ENCODE results near the gene AIFM3. TPM values are rescaled to one million over a fixed set of nuclear protein-coding genes. Genes with fewer than 3 reads are reported as not detected.

The AIFM3 gene
- total RNA-seq, 4 donors from 2014 or later = 0.11 to 2.0 (median 0.80) TPM

DNA sequence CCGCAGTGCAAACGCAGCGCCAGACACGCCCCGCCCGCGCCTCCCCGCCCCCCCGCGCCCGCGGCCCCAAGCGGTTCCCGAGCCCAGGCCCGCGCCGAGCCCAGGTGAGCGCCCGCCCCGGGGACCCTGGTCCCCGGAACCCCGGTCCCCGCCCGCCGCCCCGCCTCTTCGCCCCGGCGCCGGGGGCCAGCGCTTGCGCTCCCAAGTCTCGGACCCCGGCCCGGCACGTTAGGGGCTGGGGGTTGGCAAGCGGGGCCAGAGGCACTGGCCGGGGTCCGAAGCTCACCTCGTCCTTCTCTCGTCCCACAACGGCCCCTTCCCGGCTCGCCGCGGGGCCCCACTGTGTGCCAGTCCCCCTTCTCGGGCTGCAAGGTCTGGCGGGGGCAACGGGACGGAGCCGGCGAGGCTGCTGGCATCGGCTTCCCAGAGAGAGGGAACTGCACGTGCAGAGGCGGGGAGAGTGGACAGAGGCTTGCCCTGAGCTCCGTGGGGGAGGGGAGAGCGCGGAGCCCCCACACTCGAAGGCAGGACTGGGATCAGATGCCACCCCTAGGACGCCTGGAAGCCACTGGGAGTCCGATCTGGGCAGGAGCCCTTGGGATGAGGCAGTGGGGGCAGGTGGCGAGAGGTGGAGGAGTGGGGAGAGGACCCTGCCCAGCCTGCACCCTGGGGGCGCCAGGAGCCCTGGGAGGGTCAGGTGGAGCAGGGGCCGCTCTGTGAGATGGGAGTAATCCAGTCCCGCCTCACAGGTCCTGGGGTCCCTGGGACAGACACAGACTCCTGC lies 1.8 kb upstream of the AIFM3 start:
- Histone ChIP-seq H3K27me3 (no peaks in the 10 kb centered on the region), H3K36me3 (no peaks in the 10 kb centered on the region), H3K4me3 (replicated peaks in 1 of 3) (peak overlapping the region in 1 of 3 donors; percentile 32), H3K9me3 (no peaks in the 10 kb centered on the region), H3K4me1 (peaks cover 4 to 9% of the 10 kb centered on the region in 2 donors), H3K27ac (no peak overlapping the region)
- TF ChIP-seq POLR2A (IDR thresholded peaks at IDR 0.05) = no peak
- TF ChIP-seq, protein P1, sequence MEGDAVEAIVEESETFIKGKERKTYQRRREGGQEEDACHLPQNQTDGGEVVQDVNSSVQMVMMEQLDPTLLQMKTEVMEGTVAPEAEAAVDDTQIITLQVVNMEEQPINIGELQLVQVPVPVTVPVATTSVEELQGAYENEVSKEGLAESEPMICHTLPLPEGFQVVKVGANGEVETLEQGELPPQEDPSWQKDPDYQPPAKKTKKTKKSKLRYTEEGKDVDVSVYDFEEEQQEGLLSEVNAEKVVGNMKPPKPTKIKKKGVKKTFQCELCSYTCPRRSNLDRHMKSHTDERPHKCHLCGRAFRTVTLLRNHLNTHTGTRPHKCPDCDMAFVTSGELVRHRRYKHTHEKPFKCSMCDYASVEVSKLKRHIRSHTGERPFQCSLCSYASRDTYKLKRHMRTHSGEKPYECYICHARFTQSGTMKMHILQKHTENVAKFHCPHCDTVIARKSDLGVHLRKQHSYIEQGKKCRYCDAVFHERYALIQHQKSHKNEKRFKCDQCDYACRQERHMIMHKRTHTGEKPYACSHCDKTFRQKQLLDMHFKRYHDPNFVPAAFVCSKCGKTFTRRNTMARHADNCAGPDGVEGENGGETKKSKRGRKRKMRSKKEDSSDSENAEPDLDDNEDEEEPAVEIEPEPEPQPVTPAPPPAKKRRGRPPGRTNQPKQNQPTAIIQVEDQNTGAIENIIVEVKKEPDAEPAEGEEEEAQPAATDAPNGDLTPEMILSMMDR (IDR thresholded peaks at IDR 0.05) = no peak
- intact Hi-C loops (cut with DNase I) = loop anchor here (5.0 kb wide), 1 partner anchor 52 kb away; the partner anchor contains the start of gene P2RX6
- DNase-seq = peak; percentile 24 to 39
- 58% methylated on average over 7 of the region's 65 CpGs; no CpG with 5 or more reads in 1 of the 2 donors for WGBS, 2 donors

- Histone ChIP-seq H3K4me1 (peaks cover 4 to 9% of the 10 kb centered on the region in 2 donors), H3K27ac (no peak overlapping the region), H3K27me3 (no peaks in the 10 kb centered on the region), H3K9me3 (no peaks in the 10 kb centered on the region), H3K4me3 (replicated peaks in 1 of 3) (no peak overlapping the region), H3K36me3 (no peaks in the 10 kb centered on the region)
- intact Hi-C loops (cut with DNase I) = loop anchor here (5.0 kb wide), 1 partner anchor 51 kb away; the partner anchor contains the start of gene P2RX6
- no peak for DNase-seq
- no peak for TF ChIP-seq POLR2A (IDR thresholded peaks at IDR 0.05)
- TF ChIP-seq, protein P1 (IDR thresholded peaks at IDR 0.05) = no peak
- 78 to 82% methylated on average over 4 to 7 of the region's 13 CpGs for WGBS, 2 donors
These were observed 883 bp upstream of the AIFM3 start for GRCh38 chr22:20965888-20966855.

GRCh38 chr22:20967697-20968211 lies 699 bp downstream of the AIFM3 start:
- intact Hi-C loops (cut with DNase I) = loop anchor here (5.0 kb wide), 1 partner anchor 50 kb away; the partner anchor contains the start of gene P2RX6
- Histone ChIP-seq H3K27ac (no peak overlapping the region), H3K4me1 (peaks cover 4 to 9% of the 10 kb centered on the region in 2 donors), H3K36me3 (no peaks in the 10 kb centered on the region), H3K27me3 (no peaks in the 10 kb centered on the region), H3K9me3 (no peaks in the 10 kb centered on the region), H3K4me3 (replicated peaks in 1 of 3) (no peak overlapping the region)
- DNase-seq = no peak
- TF ChIP-seq, protein P1 (IDR thresholded peaks at IDR 0.05) = no peak
- TF ChIP-seq POLR2A (IDR thresholded peaks at IDR 0.05) = no peak
- 52% methylated on average over 11 to 15 of the region's 19 CpGs for WGBS, 2 donors

- H3K9me3 ChIP-seq = no peaks in the 10 kb centered on the region
- H3K36me3 ChIP-seq = no peaks in the 10 kb centered on the region
- intact Hi-C loops (cut with DNase I) = loop anchor here (5.0 kb wide), 1 partner anchor 49 kb away; the partner anchor contains the start of gene P2RX6
- 82 to 88% methylated on average over 6 to 7 of the region's 7 CpGs for WGBS, 2 donors
- no peak overlapping the region for H3K27ac ChIP-seq
- H3K4me1 ChIP-seq = peaks cover 4 to 9% of the 10 kb centered on the region in 2 donors
- TF ChIP-seq, protein P1 (IDR thresholded peaks at IDR 0.05) = no peak
- no peak for TF ChIP-seq POLR2A (IDR thresholded peaks at IDR 0.05)
- DNase-seq = no peak
- no peaks in the 10 kb centered on the region for H3K27me3 ChIP-seq
- no peak overlapping the region for H3K4me3 ChIP-seq (replicated peaks in 1 of 3)
These were observed 1.4 kb downstream of the AIFM3 start for GRCh38 chr22:20968281-20968977.

Measured in thyroid gland (tissue), 4 donors.